IPS-20b (cell line): ENCODE data around the gene TSPAN31.
A peak's percentile ranks its signal among the peaks of the same experiment; 100 is the strongest.
"Not testable (repeated sequence)": the region's sequence is repeated elsewhere in the genome, so short reads cannot be mapped to it uniquely, and the experiment has no call there.

ENCODE experiments used
- H3K27ac ChIP-seq: one replicate; pipeline ENCODE4 v1.5.1; 2013; ENCODE audit warnings: low read length
- H3K27me3 ChIP-seq: 2 replicates; pipeline ENCODE4 v1.6.1; 2013; ENCODE audit warnings: mild to moderate bottlenecking, low read length, inconsistent platforms; ENCODE audit not compliant: insufficient read depth
- H3K36me3 ChIP-seq: 2 replicates; pipeline ENCODE4 v1.6.1; 2013; ENCODE audit warnings: low read depth, mild to moderate bottlenecking, inconsistent platforms, low read length, moderate library complexity; ENCODE audit not compliant: insufficient read depth
- H3K4me1 ChIP-seq: 2 replicates; pipeline ENCODE4 v1.6.1; 2013; ENCODE audit warnings: mild to moderate bottlenecking, control low read depth, inconsistent platforms, low read length, moderate library complexity; ENCODE audit not compliant: insufficient read depth
- H3K4me3 ChIP-seq: 2 replicates; pipeline ENCODE4 v1.5.1; 2013; ENCODE audit warnings: mild to moderate bottlenecking, low read length, inconsistent platforms
- H3K9ac ChIP-seq: 2 replicates; pipeline ENCODE4 v1.6.1; 2013; ENCODE audit warnings: low read depth, mild to moderate bottlenecking, inconsistent platforms, low read length, moderate library complexity
- H3K9me3 ChIP-seq: 2 replicates; pipeline ENCODE4 v1.6.1; 2013; ENCODE audit warnings: mild to moderate bottlenecking, low read depth, low read length, inconsistent platforms; ENCODE audit not compliant: insufficient read depth

Gene TSPAN31

GRCh38 chr12:57744777-57745484 is at the start of gene TSPAN31:
Gene TSPAN31, plus strand, starts transcription at chr12:57745039. Its CDS starts 116 bp downstream, at chr12:57745155.
- Histone ChIP-seq H3K27ac (peak within 1 kb of the TSS; percentile 91), H3K27me3 (peaks cover 42% of the 10 kb centered on the region), H3K4me1 (no peaks in the 10 kb centered on the region), H3K9me3 (no peaks in the 10 kb centered on the region), H3K9ac (peak within 1 kb of the TSS; percentile 92), H3K4me3 (peak within 1 kb of the TSS; percentile 88), H3K36me3 (peaks cover 39% of the 10 kb centered on the region)

GRCh38 chr12:57695770-57696432 is 48.9 kb upstream of the TSPAN31 start:
- 0 out of 2 replicates have a peak, but pooled peaks cover 6% of the 10 kb centered on the region for H3K4me1 ChIP-seq
- no peak overlapping the region for H3K9ac ChIP-seq
- no peaks in the 10 kb centered on the region for H3K27me3 ChIP-seq
- H3K27ac ChIP-seq: no peak overlapping the region
- no peaks in the 10 kb centered on the region for H3K9me3 ChIP-seq
- H3K4me3 ChIP-seq: no peak overlapping the region
- peaks cover 19% of the 10 kb centered on the region; the same call in 1 of the 2 replicates for H3K36me3 ChIP-seq

GRCh38 chr12:57697076-57697475 is 47.8 kb upstream of the TSPAN31 start:
- Histone ChIP-seq H3K27ac (no peak overlapping the region), H3K27me3 (no peaks in the 10 kb centered on the region), H3K9ac (no peak overlapping the region), H3K9me3 (no peaks in the 10 kb centered on the region), H3K4me3 (no peak overlapping the region), H3K36me3 (peaks cover 19% of the 10 kb centered on the region; the same call in 1 of the 2 replicates), H3K4me1 (0 out of 2 replicates have a peak, but pooled peaks cover 6% of the 10 kb centered on the region)

- no peaks in the 10 kb centered on the region for H3K27me3 ChIP-seq
- H3K36me3 ChIP-seq: peaks cover 22% of the 10 kb centered on the region; the same call in 1 of the 2 replicates
These were observed 46.4 kb upstream of the TSPAN31 start for GRCh38 chr12:57698414-57698813.

GRCh38 chr12:57700317-57700716 is 44.5 kb upstream of the TSPAN31 start:
- H3K4me3 ChIP-seq: no peak overlapping the region
- no peaks in the 10 kb centered on the region; the same call in 1 of the 2 replicates for H3K9me3 ChIP-seq
- no peak overlapping the region for H3K27ac ChIP-seq
- H3K4me1 ChIP-seq: no peaks in the 10 kb centered on the region
- H3K9ac ChIP-seq: no peak overlapping the region; the same call in 1 of the 2 replicates
- H3K27me3 ChIP-seq: no peaks in the 10 kb centered on the region
- H3K36me3 ChIP-seq: peaks cover 29% of the 10 kb centered on the region; the same call in 1 of the 2 replicates

More at GRCh38 chr12:57698414-57698813, 46.4 kb upstream of the TSPAN31 start:
- Histone ChIP-seq H3K9me3 (no peaks in the 10 kb centered on the region), H3K27ac (no peak overlapping the region), H3K4me1 (0 out of 2 replicates have a peak, but pooled peaks cover 6% of the 10 kb centered on the region), H3K9ac (no peak overlapping the region), H3K4me3 (no peak overlapping the region)

GRCh38 chr12:57707250-57707649 is 37.6 kb upstream of the TSPAN31 start:
- Histone ChIP-seq H3K4me1 (no peaks in the 10 kb centered on the region), H3K27me3 (no peaks in the 10 kb centered on the region), H3K9ac (no peak overlapping the region), H3K9me3 (no peaks in the 10 kb centered on the region; the same call in 1 of the 2 replicates), H3K36me3 (peaks cover 10% of the 10 kb centered on the region; the same call in 1 of the 2 replicates), H3K27ac (no peak overlapping the region), H3K4me3 (no peak overlapping the region)

- Histone ChIP-seq H3K4me1 (no peaks in the 10 kb centered on the region), H3K36me3 (peaks cover 7% of the 10 kb centered on the region; the same call in 1 of the 2 replicates), H3K4me3 (no peak overlapping the region), H3K9me3 (no peaks in the 10 kb centered on the region; the same call in 1 of the 2 replicates), H3K9ac (no peak overlapping the region), H3K27ac (no peak overlapping the region), H3K27me3 (no peaks in the 10 kb centered on the region)
These were observed 36.5 kb upstream of the TSPAN31 start for GRCh38 chr12:57708296-57708695.

GRCh38 chr12:57712701-57713100 is 32.1 kb upstream of the TSPAN31 start:
- Histone ChIP-seq H3K27ac (no peak overlapping the region), H3K9ac (no peak overlapping the region), H3K27me3 (no peaks in the 10 kb centered on the region), H3K9me3 (no peaks in the 10 kb centered on the region), H3K36me3 (peaks cover under 1% of the 10 kb centered on the region; the same call in 1 of the 2 replicates), H3K4me3 (no peak overlapping the region), H3K4me1 (no peaks in the 10 kb centered on the region)

- no peak overlapping the region for H3K9ac ChIP-seq
- no peak overlapping the region for H3K27ac ChIP-seq
- H3K4me1 ChIP-seq: no peaks in the 10 kb centered on the region
- no peak overlapping the region for H3K4me3 ChIP-seq
- H3K9me3 ChIP-seq: no peaks in the 10 kb centered on the region
- no peaks in the 10 kb centered on the region for H3K27me3 ChIP-seq
- peaks cover 5% of the 10 kb centered on the region for H3K36me3 ChIP-seq
These were observed 31.6 kb upstream of the TSPAN31 start for GRCh38 chr12:57713209-57713608.

GRCh38 chr12:57715036-57715748 is 29.6 kb upstream of the TSPAN31 start:
- H3K36me3 ChIP-seq: peaks cover 18% of the 10 kb centered on the region
- not testable (repeated sequence) for H3K4me1 ChIP-seq, H3K27ac ChIP-seq, H3K9me3 ChIP-seq, H3K27me3 ChIP-seq, H3K9ac ChIP-seq, H3K4me3 ChIP-seq

GRCh38 chr12:57715786-57716185 is 29.1 kb upstream of the TSPAN31 start:
- Histone ChIP-seq H3K36me3 (peaks cover 18% of the 10 kb centered on the region), H3K27ac (no peak overlapping the region)

More at GRCh38 chr12:57715786-57716185, 29.1 kb upstream of the TSPAN31 start:
- H3K4me1 ChIP-seq: no peaks in the 10 kb centered on the region
- H3K4me3 ChIP-seq: no peak overlapping the region
- no peak overlapping the region for H3K9ac ChIP-seq
- no peaks in the 10 kb centered on the region for H3K27me3 ChIP-seq
- no peaks in the 10 kb centered on the region for H3K9me3 ChIP-seq
